PC-3 (cell line): ENCODE results near the gene KHK. TPM values are rescaled to one million over a fixed set of nuclear protein-coding genes. Genes with fewer than 3 reads are reported as not detected.

Source experiments
- ATAC-seq: fragments of 200-7000 bp; cut with Tn5 transposase; 2 replicates; pipeline ENCODE4 v1.9.1; 2020; ENCODE audit warnings: mild to moderate bottlenecking, moderate library complexity
- BruUV-seq: library from RNA; stranded (reverse); fragments of 400-500 nt; replicated peaks from 2 replicates; lab custom pipeline; 2021; lab: Mats Ljungman, UMichigan
- CTCF ChIA-PET: fragments of 300-600 bp; sonication (Branson Sonifier 250); formaldehyde crosslinking; loops from one replicate; lab custom pipeline; 2022; ENCODE audit warnings: antibody characterized with exemption; lab: Charles Lee
- POLR2A ChIA-PET: fragments of 300-600 bp; sonication (Branson Sonifier 250); formaldehyde crosslinking; loops from one replicate; lab custom pipeline; 2022; ENCODE audit warnings: antibody characterized with exemption; ENCODE audit not compliant: unreplicated experiment; lab: Charles Lee
- DNase-seq: peaks from one replicate; pipeline ENCODE4 v3.0.0-alpha.2; 2015
- H2AFZ ChIP-seq: fragments of 300-600 bp; sonication (generic); 2 replicates; pipeline ENCODE4 v1.6.0; 2016; ENCODE audit warnings: antibody characterized with exemption, low read length
- H3F3A ChIP-seq: fragments of 300-600 bp; sonication (generic); one replicate; pipeline ENCODE4 v1.6.0; 2017; ENCODE audit warnings: antibody characterized with exemption, low read length, control low read depth, mild to moderate bottlenecking; ENCODE audit not compliant: unreplicated experiment
- H3K27ac ChIP-seq: fragments of 300-600 bp; sonication (generic); 2 replicates; pipeline ENCODE4 v1.5.1; 2016; ENCODE audit warnings: mild to moderate bottlenecking, low read length
- H3K27me3 ChIP-seq: fragments of 300-600 bp; sonication (generic); 2 replicates; pipeline ENCODE4 v1.6.1; 2016; ENCODE audit warnings: low read length, mixed read lengths
- H3K36me3 ChIP-seq: fragments of 300-600 bp; sonication (generic); 2 replicates; pipeline ENCODE4 v1.6.1; 2016; ENCODE audit warnings: low read depth, mixed run types, low read length, mixed read lengths
- H3K4me1 ChIP-seq: fragments of 300-600 bp; sonication (generic); 2 replicates; pipeline ENCODE4 v1.5.1; 2016; ENCODE audit warnings: low read length; ENCODE audit not compliant: insufficient read depth
- H3K4me2 ChIP-seq: fragments of 300-600 bp; sonication (generic); 2 replicates; pipeline ENCODE4 v1.6.0; 2016; ENCODE audit warnings: low read length
- H3K4me3 ChIP-seq: fragments of 300-600 bp; sonication (generic); 2 replicates; pipeline ENCODE4 v1.5.1; 2016; ENCODE audit warnings: mild to moderate bottlenecking, low read length, mixed read lengths
- H3K79me2 ChIP-seq: fragments of 300-600 bp; sonication (generic); 2 replicates; pipeline ENCODE4 v1.6.1; 2017; ENCODE audit warnings: low read length, mixed read lengths
- H3K9ac ChIP-seq: fragments of 300-600 bp; sonication (generic); 2 replicates; pipeline ENCODE4 v1.6.0; 2016; ENCODE audit warnings: mild to moderate bottlenecking, low read length
- H3K9me2 ChIP-seq: fragments of 300-600 bp; sonication (generic); replicated peaks from 2 replicates; pipeline ENCODE4 v1.6.1; 2016; ENCODE audit warnings: mixed run types, low read length, mixed read lengths
- H3K9me3 ChIP-seq: fragments of 300-600 bp; sonication (generic); 2 replicates; pipeline ENCODE4 v1.6.1; 2016; ENCODE audit warnings: low read length, mixed read lengths
- H4K20me1 ChIP-seq: fragments of 300-600 bp; sonication (generic); 2 replicates; pipeline ENCODE4 v1.6.1; 2016; ENCODE audit warnings: low read length, mixed read lengths
- CTCF ChIP-seq: fragments of 300-600 bp; sonication (generic); conservative IDR thresholded peaks from 2 replicates; pipeline ENCODE4 v1.5.1; 2017; ENCODE audit warnings: antibody characterized with exemption, low read depth, mild to moderate bottlenecking, low read length
- EZH2 ChIP-seq: fragments of 300-600 bp; sonication (generic); IDR thresholded peaks from one replicate; pipeline ENCODE4 v1.6.1; 2017; ENCODE audit warnings: antibody characterized with exemption, mild to moderate bottlenecking, low read length; ENCODE audit not compliant: unreplicated experiment
- EZH2phosphoT487 ChIP-seq: fragments of 300-600 bp; sonication (generic); IDR thresholded peaks from 2 replicates; pipeline ENCODE4 v1.6.1; 2018; ENCODE audit warnings: mild to moderate bottlenecking, antibody characterized with exemption, low read length, borderline replicate concordance
- intact Hi-C: fragments of 100-400 bp; cut with micrococcal nuclease; formaldehyde crosslinking; loops from 2 replicates; pipeline ENCODE4 v1.9.0; 2023
- total RNA-seq: library from RNA; depleted of rRNA; stranded (reverse); fragments of >200 nt; gene quantifications from 2 replicates; pipeline ENCODE4 v1.2.3, GENCODE V29; 2014

Gene KHK
- total RNA-seq, 1 experiment from 2014 or later, result 11.0 TPM

DNA sequence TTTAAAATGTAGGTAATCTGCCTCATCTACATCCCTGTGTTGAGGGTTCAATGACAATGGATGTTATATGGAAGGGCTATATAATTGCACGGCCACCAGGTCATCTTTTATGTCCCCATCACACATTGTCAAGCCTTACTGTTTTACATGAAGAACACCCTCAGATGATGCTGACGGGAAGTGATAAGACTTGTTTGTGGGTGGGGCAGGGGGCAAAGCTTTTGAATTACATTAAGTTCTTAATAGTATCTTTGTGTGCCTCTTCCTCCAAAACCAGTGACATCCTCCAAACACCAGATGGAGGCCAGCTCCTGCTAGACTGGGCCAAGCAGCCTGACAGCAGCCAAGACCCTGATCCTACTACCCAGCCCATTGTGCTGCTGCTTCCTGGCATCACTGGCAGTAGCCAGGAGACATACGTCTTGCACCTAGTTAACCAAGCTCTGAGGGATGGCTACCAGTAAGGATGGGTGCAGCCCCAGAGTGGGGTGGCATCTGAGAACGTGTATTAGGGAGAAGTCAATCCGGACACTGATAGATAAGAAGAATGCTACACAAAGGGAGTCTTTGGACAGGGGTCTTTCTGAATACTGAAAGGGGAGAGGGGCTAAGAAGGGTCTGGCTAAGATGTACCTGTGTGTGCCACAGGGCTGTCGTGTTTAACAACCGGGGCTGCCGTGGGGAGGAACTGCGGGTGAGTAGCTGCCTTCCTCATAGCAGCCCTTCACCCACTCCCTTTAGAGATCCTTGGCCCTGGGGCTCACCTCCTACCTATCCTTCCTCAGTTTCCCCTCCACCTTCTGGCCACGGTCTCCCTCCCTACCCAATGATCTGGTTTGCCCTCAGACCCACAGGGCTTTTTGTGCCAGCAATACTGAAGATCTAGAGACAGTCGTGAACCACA, 42.3 kb downstream of the KHK start:
- TF ChIP-seq CTCF (no peak), EZH2 (no peak), EZH2phosphoT487 (no peak)
- H3K79me2 ChIP-seq, result peaks cover 17% of the 10 kb centered on the region
- CTCF ChIA-PET, result no interaction called here
- no TSS peak for BruUV-seq
- intact Hi-C loops, result no loop called here
- H3K4me3 ChIP-seq, result no peak overlapping the region
- no peaks in the 10 kb centered on the region for H3K27me3 ChIP-seq
- no peak overlapping the region for H3K27ac ChIP-seq
- no peaks in the 10 kb centered on the region for H3F3A ChIP-seq
- H3K9me3 ChIP-seq, result no peaks in the 10 kb centered on the region
- no peaks in the 10 kb centered on the region for H3K9me2 ChIP-seq
- POLR2A ChIA-PET, result no interaction called here
- ATAC-seq (no peak), DNase-seq (no peak)
- no peak overlapping the region for H2AFZ ChIP-seq
- no peak overlapping the region for H3K9ac ChIP-seq
- H3K36me3 ChIP-seq, result peaks cover 12% of the 10 kb centered on the region
- H3K4me2 ChIP-seq, result no peak overlapping the region
- peaks cover 9% of the 10 kb centered on the region; the same call in 1 of the 2 replicates for H4K20me1 ChIP-seq
- H3K4me1 ChIP-seq, result peaks cover 9% of the 10 kb centered on the region

GRCh38 chr2:27130396-27130795, 43.8 kb downstream of the KHK start:
- Histone ChIP-seq H3K4me1 (peaks cover 9% of the 10 kb centered on the region), H3K79me2 (peaks cover 22% of the 10 kb centered on the region), H3K9me2 (no peaks in the 10 kb centered on the region), H3K9ac (no peak overlapping the region), H3K27ac (no peak overlapping the region), H3K36me3 (peaks cover 12% of the 10 kb centered on the region), H3K4me3 (no peak overlapping the region), H4K20me1 (peaks cover 9% of the 10 kb centered on the region; the same call in 1 of the 2 replicates), H3K9me3 (no peaks in the 10 kb centered on the region), H2AFZ (no peak overlapping the region), H3F3A (no peaks in the 10 kb centered on the region), H3K27me3 (no peaks in the 10 kb centered on the region), H3K4me2 (no peak overlapping the region)
- ChIA-PET CTCF (no interaction called here), POLR2A (no interaction called here)
- ATAC-seq (no peak), DNase-seq (no peak)
- intact Hi-C loops, result no loop called here
- TF ChIP-seq EZH2phosphoT487, result no peak
- no peak for TF ChIP-seq CTCF
- no peak for TF ChIP-seq EZH2
- BruUV-seq, result no TSS peak

DNA sequence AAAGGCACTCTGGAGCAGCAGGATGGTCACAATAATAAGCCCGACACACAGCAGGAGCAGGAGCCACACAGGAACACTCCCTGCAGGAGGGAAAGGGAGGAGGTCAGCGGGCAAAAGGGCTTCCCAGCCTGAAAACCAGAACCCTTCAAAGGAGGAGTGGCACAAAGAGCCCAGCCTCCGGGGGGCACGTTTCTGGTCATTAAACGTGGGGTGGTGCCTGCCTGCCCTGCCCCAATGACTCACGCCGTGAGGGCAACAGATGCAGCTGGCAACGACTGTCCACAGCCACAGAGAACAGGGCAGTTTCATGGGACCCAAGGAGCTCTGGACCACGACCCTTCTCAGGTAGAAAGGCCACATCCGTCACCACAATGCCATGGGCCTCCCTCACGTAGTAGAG, 44.9 kb downstream of the KHK start:
- DNase-seq (no peak), ATAC-seq (no peak)
- no peaks in the 10 kb centered on the region for H3K27me3 ChIP-seq
- peaks cover 9% of the 10 kb centered on the region for H3K4me1 ChIP-seq
- H3K27ac ChIP-seq, result no peak overlapping the region
- peaks cover 22% of the 10 kb centered on the region for H3K79me2 ChIP-seq
- POLR2A ChIA-PET, result no interaction called here
- no peaks in the 10 kb centered on the region for H3K9me3 ChIP-seq
- TF ChIP-seq EZH2phosphoT487 (no peak), EZH2 (no peak), CTCF (no peak)
- CTCF ChIA-PET, result no interaction called here
- H3K4me2 ChIP-seq, result no peak overlapping the region
- no peak overlapping the region for H2AFZ ChIP-seq
- H3K9me2 ChIP-seq, result no peaks in the 10 kb centered on the region
- H3K4me3 ChIP-seq, result no peak overlapping the region
- intact Hi-C loops, result no loop called here
- no peaks in the 10 kb centered on the region for H3F3A ChIP-seq
- H4K20me1 ChIP-seq, result peaks cover 9% of the 10 kb centered on the region; the same call in 1 of the 2 replicates
- no TSS peak for BruUV-seq
- no peak overlapping the region for H3K9ac ChIP-seq
- peaks cover 12% of the 10 kb centered on the region for H3K36me3 ChIP-seq
